NK-92 (cell line): ENCODE data around the gene ROCK1.

Experiments used
- DNase-seq: peaks from one replicate; lab custom pipeline; 2025; ENCODE audit not compliant: unreplicated experiment; lab: John Stamatoyannopoulos, UW

Gene ROCK1

GRCh38 chr18:21109936-21110712, 1.5 kb downstream of the ROCK1 start:
- no peak for DNase-seq

GRCh38 chr18:21105936-21106335, 5.7 kb downstream of the ROCK1 start:
- DNase-seq, result no peak

GRCh38 chr18:21101172-21101571, 10.4 kb downstream of the ROCK1 start:
- DNase-seq, result no peak

- no peak for DNase-seq
Measured at GRCh38 chr18:21100678-21101077, 10.9 kb downstream of the ROCK1 start.

- no peak for DNase-seq
Measured at GRCh38 chr18:21100146-21100545, 11.5 kb downstream of the ROCK1 start.

GRCh38 chr18:21099442-21099841, 12.2 kb downstream of the ROCK1 start:
- DNase-seq, result no peak

GRCh38 chr18:21096760-21097159, 14.9 kb downstream of the ROCK1 start:
- DNase-seq, result no peak

GRCh38 chr18:21093133-21093532, 18.5 kb downstream of the ROCK1 start:
- no peak for DNase-seq

GRCh38 chr18:21090680-21091079, 20.9 kb downstream of the ROCK1 start:
- no peak for DNase-seq

- DNase-seq, result no peak
Measured at GRCh38 chr18:21085579-21086166, 25.9 kb downstream of the ROCK1 start.

- no peak for DNase-seq
Measured at GRCh38 chr18:21084511-21085078, 27.0 kb downstream of the ROCK1 start.

- no peak for DNase-seq
Measured at GRCh38 chr18:21083017-21083416, 28.6 kb downstream of the ROCK1 start.

GRCh38 chr18:21081426-21081825, 30.2 kb downstream of the ROCK1 start:
- DNase-seq, result no peak

GRCh38 chr18:21080576-21080975, 31.0 kb downstream of the ROCK1 start:
- DNase-seq, result no peak

- DNase-seq, result no peak
Measured at GRCh38 chr18:21074336-21075323, 37.0 kb downstream of the ROCK1 start.

- no peak for DNase-seq
Measured at GRCh38 chr18:21073180-21073579, 38.4 kb downstream of the ROCK1 start.

- no peak for DNase-seq
Measured at GRCh38 chr18:21071071-21071470, 40.5 kb downstream of the ROCK1 start.

- DNase-seq, result no peak
Measured at GRCh38 chr18:21069468-21069867, 42.1 kb downstream of the ROCK1 start.

- DNase-seq, result no peak
Measured at GRCh38 chr18:21064347-21064746, 47.3 kb downstream of the ROCK1 start.

- no peak for DNase-seq
Measured at GRCh38 chr18:21063011-21063410, 48.6 kb downstream of the ROCK1 start.

GRCh38 chr18:21057112-21057511, 54.5 kb downstream of the ROCK1 start:
- no peak for DNase-seq
